SU-DHL-6 (cell line): ENCODE measurements around the gene HAPLN2.
"Not testable (repeated sequence)": the region's sequence is repeated elsewhere in the genome, so short reads cannot be mapped to it uniquely, and the experiment has no call there.

Experiments
- CTCF ChIP-seq: fragments of 200-600 bp; sonication (generic); IDR thresholded peaks from one replicate; pipeline ENCODE4 v1.5.1; 2017; ENCODE audit warnings: antibody characterized with exemption, mild to moderate bottlenecking, low read length, moderate library complexity; ENCODE audit not compliant: insufficient read depth, poor library complexity, severe bottlenecking
- EZH2phosphoT487 ChIP-seq: fragments of 200-600 bp; sonication (generic), shearing (Covaris generic); conservative IDR thresholded peaks from 2 replicates; pipeline ENCODE4 v1.6.1; 2018; ENCODE audit warnings: mild to moderate bottlenecking, antibody characterized with exemption, low read length, moderate library complexity, mixed read lengths

- TF ChIP-seq CTCF, EZH2phosphoT487: not testable (repeated sequence)
These were observed 9.1 kb upstream of the HAPLN2 start for GRCh38 chr1:156610072-156610471.
